Naive thymus-derived CD8-positive, alpha-beta T cell (primary cell): Measurements from ENCODE around the gene PXT1. TPM values are rescaled to one million over a fixed set of nuclear protein-coding genes. Genes with fewer than 3 reads are reported as not detected.

Source experiments
- ATAC-seq, 2 donors: fragments of 150-1000 bp; cut with Tn5 transposase in 1 of 2; sonication (Bioruptor Pico), chemical (Tn5 transposase) in 1 of 2; 1 replicate in 1 of 2; 2 replicates in 1 of 2; pipeline ENCODE4 v1.10.0; 2021; ENCODE audit warnings: mild to moderate bottlenecking in 2 of 2, moderate library complexity in 2 of 2
- POLR2A ChIA-PET: fragments of 350-600 bp; sonication (Branson Sonifier 250); formaldehyde crosslinking; loops from one replicate; lab custom pipeline; 2021; ENCODE audit warnings: antibody characterized with exemption; lab: Charles Lee
- DNase-seq, 10 donors: peaks; one replicate each; pipeline versions ENCODE4 v3.0.0 to v3.0.0-alpha.2; 2020 to 2022
- H3K27ac Mint-ChIP-seq, 10 donors: one replicate each; pipeline ENCODE4 v1.8.0; 2020 to 2022; ENCODE audit warnings: mild to moderate bottlenecking in 10 of 10, mixed read lengths in 10 of 10, moderate library complexity in 4 of 10, inconsistent platforms in 1 of 10
- H3K27me3 Mint-ChIP-seq, 5 donors: one replicate each; pipeline ENCODE4 v1.8.0; 2021 to 2022; ENCODE audit warnings: mixed read lengths in 5 of 5
- H3K36me3 Mint-ChIP-seq, 3 donors: one replicate each; pipeline ENCODE4 v1.8.0; 2020 to 2022; ENCODE audit warnings: mixed read lengths in 3 of 3, mild to moderate bottlenecking in 2 of 3, inconsistent platforms in 1 of 3
- H3K4me1 Mint-ChIP-seq, 4 donors: one replicate each; pipeline ENCODE4 v1.8.0; 2021 to 2022; ENCODE audit warnings: mixed read lengths in 4 of 4
- H3K4me3 Mint-ChIP-seq, 10 donors: one replicate each; pipeline ENCODE4 v1.8.0; 2020 to 2022; ENCODE audit warnings: mild to moderate bottlenecking in 10 of 10, mixed read lengths in 10 of 10, moderate library complexity in 6 of 10, inconsistent platforms in 1 of 10
- H3K9me3 Mint-ChIP-seq, 9 donors: one replicate each; pipeline ENCODE4 v1.8.0; 2020 to 2022; ENCODE audit warnings: mixed read lengths in 9 of 9, mild to moderate bottlenecking in 3 of 9, inconsistent platforms in 1 of 9, moderate library complexity in 1 of 9
- polyA plus RNA-seq, 3 donors: library from polyadenylated mRNA; unstranded; fragments of 300-500 nt; fragmentation: Illumina TruSeq; gene quantifications; one replicate each; pipeline ENCODE4 v1.2.3, GENCODE V29; 2021
- total RNA-seq, 8 experiments: library from RNA in 2 of 8; stranded (reverse) in 2 of 8; gene quantifications; one replicate each; pipeline ENCODE4 v1.2.3 and lab custom pipeline; 2021 to 2026

The PXT1 gene
- total and polyA plus RNA-seq, 5 experiments from 2014 or later = 0.16 to 0.41 TPM; not detected in 3

GRCh38 chr6:36386495-36387439 lies 55.9 kb downstream of the PXT1 start:
- peak in 6 of 10 donors; percentile 12 to 60 (median 20) for DNase-seq
- H3K4me1 Mint-ChIP-seq = peaks cover 12 to 24% (median 21%) of the 10 kb centered on the region in 4 donors
- H3K27ac Mint-ChIP-seq = peak overlapping the region; percentile 18 to 88 (median 72)
- H3K4me3 Mint-ChIP-seq = peak overlapping the region; percentile 82 to 100 (median 92)
- no peaks in the 10 kb centered on the region for H3K36me3 Mint-ChIP-seq
- peaks cover 7 to 34% (median 19%) of the 10 kb centered on the region in 5 donors for H3K27me3 Mint-ChIP-seq
- ATAC-seq = peak; percentile 67 to 68
- POLR2A ChIA-PET = no interaction called here
- no peaks in the 10 kb centered on the region for H3K9me3 Mint-ChIP-seq

- no peak overlapping the region for H3K4me3 Mint-ChIP-seq
- no peaks in the 10 kb centered on the region for H3K36me3 Mint-ChIP-seq
- H3K9me3 Mint-ChIP-seq = no peaks in the 10 kb centered on the region
- ATAC-seq (no peak), DNase-seq (peak in 1 of 10 donors; percentile 10)
- H3K4me1 Mint-ChIP-seq = peaks cover 12 to 24% (median 21%) of the 10 kb centered on the region in 4 donors
- POLR2A ChIA-PET = no interaction called here
- H3K27me3 Mint-ChIP-seq = peaks cover 6 to 24% (median 7%) of the 10 kb centered on the region in 5 donors
- H3K27ac Mint-ChIP-seq = no peak overlapping the region
These were observed 58.6 kb downstream of the PXT1 start for GRCh38 chr6:36384095-36384494.

DNA sequence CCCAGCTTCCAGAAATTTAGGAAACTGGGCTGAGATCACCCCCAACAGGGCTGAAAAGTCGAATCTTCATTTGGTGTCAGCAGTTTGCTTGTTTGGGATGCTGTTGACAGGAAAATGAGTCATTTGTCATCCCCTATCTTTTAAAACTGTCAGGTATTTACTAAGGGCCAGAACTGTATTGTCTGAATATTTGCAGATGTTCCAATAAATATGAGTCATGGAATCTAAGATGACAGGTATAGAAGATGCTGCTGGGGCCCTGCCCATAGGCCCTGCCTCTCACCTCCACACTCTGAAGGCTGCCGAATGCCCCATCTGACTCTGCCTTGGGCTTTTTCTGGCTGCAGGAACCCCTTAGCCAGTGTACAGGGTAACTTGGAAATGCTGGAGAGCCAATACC lies 59.0 kb downstream of the PXT1 start:
- Mint-ChIP-seq H3K4me3 (no peak overlapping the region), H3K9me3 (no peaks in the 10 kb centered on the region)

DNA sequence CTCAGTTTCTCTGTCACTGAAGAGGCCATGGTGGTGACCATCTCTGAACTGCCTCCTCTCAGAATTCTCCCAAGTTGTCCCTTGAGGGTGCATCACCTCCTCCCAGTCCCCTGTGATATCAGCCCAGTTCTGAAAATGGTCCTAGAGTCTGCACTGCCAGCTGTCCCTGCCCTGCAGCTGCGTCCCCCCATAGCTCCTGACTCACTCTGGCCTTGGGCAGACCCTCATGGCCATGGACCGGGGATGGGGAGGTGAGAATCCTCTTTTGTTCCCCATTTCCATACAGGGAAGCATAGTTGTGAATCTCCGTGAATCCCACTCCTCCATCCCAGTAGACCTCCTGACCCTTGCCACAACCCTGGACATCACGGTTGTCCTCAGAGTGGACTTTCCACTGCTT lies 59.7 kb downstream of the PXT1 start:
- Mint-ChIP-seq H3K27me3 (peaks cover 0 to 17% (median 6%) of the 10 kb centered on the region in 5 donors), H3K4me3 (no peak overlapping the region), H3K4me1 (peaks cover 9 to 18% (median 17%) of the 10 kb centered on the region in 4 donors), H3K9me3 (no peaks in the 10 kb centered on the region), H3K36me3 (no peaks in the 10 kb centered on the region), H3K27ac (no peak overlapping the region)
- POLR2A ChIA-PET = no interaction called here
- ATAC-seq = no peak
- DNase-seq = no peak

More for the DNA sequence above, 59.0 kb downstream of the PXT1 start:
- Mint-ChIP-seq H3K27me3 (peaks cover 6 to 24% (median 7%) of the 10 kb centered on the region in 5 donors), H3K4me1 (peaks cover 12 to 24% (median 21%) of the 10 kb centered on the region in 4 donors), H3K27ac (no peak overlapping the region), H3K36me3 (no peaks in the 10 kb centered on the region)
- ATAC-seq = no peak
- DNase-seq = no peak
- POLR2A ChIA-PET = no interaction called here

DNA sequence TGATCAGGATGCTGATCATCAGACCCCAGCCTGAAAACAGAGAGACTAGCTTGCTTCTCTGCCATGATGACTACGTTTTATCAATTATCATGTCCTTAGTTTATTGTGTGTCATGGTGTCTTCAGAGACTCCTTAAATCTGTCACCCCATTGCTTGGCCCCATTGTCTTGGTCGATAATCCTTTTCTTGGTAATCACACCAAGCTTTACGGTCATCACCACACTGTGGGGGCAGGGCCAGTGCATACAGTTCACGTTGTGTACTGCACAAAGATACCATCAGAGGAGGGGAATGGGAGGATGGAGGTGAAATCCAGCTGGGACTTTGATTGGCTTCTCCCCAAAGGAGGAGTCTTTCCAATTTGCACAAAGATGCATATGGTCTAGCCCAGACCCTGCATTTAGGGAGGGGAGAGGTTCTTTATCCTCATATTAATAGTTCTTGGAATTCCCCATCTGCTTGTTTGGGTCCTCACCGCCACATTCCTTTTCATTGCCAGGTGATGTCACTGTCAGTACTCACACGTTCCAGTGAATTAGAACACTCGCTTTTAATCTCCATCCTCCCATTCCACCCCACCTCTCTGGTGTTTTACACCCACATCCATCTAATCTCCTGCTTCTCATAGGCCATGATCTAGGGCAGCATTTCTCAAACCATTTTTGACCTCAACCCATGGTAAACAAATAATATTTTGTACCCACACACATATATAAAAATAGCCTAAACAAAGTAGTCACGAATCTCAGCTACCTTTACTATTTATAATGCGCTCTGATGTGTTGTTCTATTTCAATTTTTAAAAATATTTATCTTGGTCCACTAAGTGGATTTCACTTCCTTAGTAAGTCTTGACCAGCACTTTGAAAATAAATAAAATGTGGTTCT lies 60.9 kb downstream of the PXT1 start:
- POLR2A ChIA-PET = no interaction called here
- H3K4me3 Mint-ChIP-seq = no peak overlapping the region
- ATAC-seq (no peak), DNase-seq (peak in 1 of 10 donors; percentile 7)
- H3K27ac Mint-ChIP-seq = peak overlapping the region in 1 of 10 donors; percentile 32
- H3K36me3 Mint-ChIP-seq = no peaks in the 10 kb centered on the region
- H3K4me1 Mint-ChIP-seq = peaks cover 3 to 10% (median 10%) of the 10 kb centered on the region in 4 donors
- peaks cover 0 to 9% (median 2%) of the 10 kb centered on the region in 5 donors for H3K27me3 Mint-ChIP-seq
- H3K9me3 Mint-ChIP-seq = no peaks in the 10 kb centered on the region

- H3K9me3 Mint-ChIP-seq = no peaks in the 10 kb centered on the region
- H3K27me3 Mint-ChIP-seq = no peaks in the 10 kb centered on the region
- H3K27ac Mint-ChIP-seq = no peak overlapping the region
- no peak overlapping the region for H3K4me3 Mint-ChIP-seq
- peak in 1 of 10 donors; percentile 9 for DNase-seq
- POLR2A ChIA-PET = no interaction called here
- ATAC-seq = no peak
- peaks cover 0 to 3% (median 0%) of the 10 kb centered on the region in 4 donors for H3K4me1 Mint-ChIP-seq
- no peaks in the 10 kb centered on the region for H3K36me3 Mint-ChIP-seq
These were observed 62.5 kb downstream of the PXT1 start for GRCh38 chr6:36380166-36380565.

- Mint-ChIP-seq H3K27ac (no peak overlapping the region), H3K4me3 (no peak overlapping the region)
These were observed 63.7 kb downstream of the PXT1 start for GRCh38 chr6:36378936-36379335.

DNA sequence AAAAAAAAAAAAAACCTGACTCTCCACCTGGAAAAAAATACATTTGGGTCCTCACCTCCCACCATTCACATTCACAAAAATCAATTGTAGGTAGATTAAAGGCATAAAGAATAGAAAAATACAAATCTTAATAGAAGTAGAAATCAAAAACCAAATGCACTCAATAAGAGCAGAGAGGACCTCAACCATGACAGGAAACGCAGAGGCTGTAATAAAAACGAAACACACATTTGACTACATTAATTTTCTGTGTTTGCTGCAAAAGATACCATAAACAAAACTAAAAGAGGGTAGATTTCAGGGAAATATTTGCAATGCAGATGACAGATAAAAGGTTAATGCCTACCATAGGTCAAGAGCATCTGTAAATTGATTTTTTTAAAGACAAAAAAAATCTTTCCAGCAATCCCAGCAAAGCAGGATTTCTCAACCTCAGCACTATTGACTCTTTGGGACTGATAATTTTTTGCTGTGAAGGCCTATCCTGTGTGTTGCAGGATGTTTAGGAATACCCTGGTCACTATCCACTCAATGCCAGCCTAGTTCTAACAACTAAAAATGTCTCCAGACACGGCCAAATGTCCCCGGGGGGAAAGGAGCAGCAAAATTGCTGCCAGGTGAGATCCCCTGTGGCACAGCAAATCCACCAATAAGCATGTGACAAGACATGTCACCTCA lies 64.3 kb downstream of the PXT1 start:
- no peak for ATAC-seq
- DNase-seq = peak in 1 of 10 donors; percentile 28
- POLR2A ChIA-PET = no interaction called here

More at GRCh38 chr6:36378936-36379335, 63.7 kb downstream of the PXT1 start:
- H3K9me3 Mint-ChIP-seq = no peaks in the 10 kb centered on the region
- DNase-seq = peak in 1 of 10 donors; percentile 4
- H3K27me3 Mint-ChIP-seq = no peaks in the 10 kb centered on the region
- H3K4me1 Mint-ChIP-seq = peaks cover 0 to 3% (median 0%) of the 10 kb centered on the region in 4 donors
- no peak for ATAC-seq
- POLR2A ChIA-PET = no interaction called here
- H3K36me3 Mint-ChIP-seq = no peaks in the 10 kb centered on the region

DNA sequence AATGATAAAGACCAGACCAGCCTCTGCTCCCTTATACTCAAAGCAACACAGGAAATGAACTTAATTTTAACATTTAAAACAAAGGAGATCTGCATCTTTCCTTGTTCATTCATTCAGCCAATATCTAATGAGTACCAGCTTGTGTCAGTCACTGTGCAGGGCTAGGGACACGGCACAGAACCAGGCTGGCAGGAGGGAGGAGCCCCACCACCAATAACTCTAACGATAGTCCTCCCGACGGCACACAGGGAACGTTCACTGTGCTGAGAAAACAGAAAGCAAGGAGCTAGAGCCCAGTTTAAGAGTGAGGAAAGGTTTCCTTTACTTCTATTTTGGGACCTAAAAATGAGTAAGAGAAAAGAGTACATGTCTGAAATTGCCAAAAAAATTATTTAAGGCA lies 65.1 kb downstream of the PXT1 start:
- Mint-ChIP-seq H3K4me1 (peaks cover 0 to 3% (median 0%) of the 10 kb centered on the region in 4 donors), H3K36me3 (no peaks in the 10 kb centered on the region), H3K4me3 (no peak overlapping the region), H3K9me3 (no peaks in the 10 kb centered on the region), H3K27ac (no peak overlapping the region), H3K27me3 (peaks cover 0 to 3% (median 0%) of the 10 kb centered on the region in 5 donors)
- POLR2A ChIA-PET = no interaction called here
- ATAC-seq (no peak), DNase-seq (no peak)

More for the DNA sequence above, 64.3 kb downstream of the PXT1 start:
- H3K27me3 Mint-ChIP-seq = no peaks in the 10 kb centered on the region
- H3K4me1 Mint-ChIP-seq = peaks cover 0 to 3% (median 0%) of the 10 kb centered on the region in 4 donors
- H3K36me3 Mint-ChIP-seq = no peaks in the 10 kb centered on the region
- H3K9me3 Mint-ChIP-seq = no peaks in the 10 kb centered on the region
- H3K27ac Mint-ChIP-seq = no peak overlapping the region
- no peak overlapping the region for H3K4me3 Mint-ChIP-seq

DNA sequence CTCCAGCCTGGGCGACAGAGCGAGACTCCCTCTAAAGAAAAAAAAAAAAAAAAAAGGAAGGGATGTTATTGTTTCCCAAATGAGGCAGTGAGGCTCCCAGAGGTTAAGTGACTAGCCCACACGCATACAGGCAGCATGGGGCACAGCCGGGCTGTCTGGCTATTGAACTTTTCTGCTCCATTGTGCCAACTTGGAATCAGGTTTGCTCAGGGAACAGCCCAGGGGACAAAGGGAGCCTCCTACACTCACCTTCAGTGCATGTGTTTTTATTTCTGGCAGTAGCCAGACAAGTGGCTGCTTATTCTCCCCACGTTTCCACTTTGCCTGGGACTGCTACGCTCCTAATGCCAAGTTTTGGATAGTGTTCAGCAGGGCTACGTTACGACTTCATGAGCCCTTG lies 65.9 kb downstream of the PXT1 start:
- ATAC-seq (no peak), DNase-seq (no peak)
- no peak overlapping the region for H3K27ac Mint-ChIP-seq
- peaks cover 0 to 3% (median 0%) of the 10 kb centered on the region in 4 donors for H3K4me1 Mint-ChIP-seq
- POLR2A ChIA-PET = no interaction called here
- H3K4me3 Mint-ChIP-seq = peak overlapping the region in 1 of 10 donors; percentile 36
- peaks cover 0 to 6% (median 0%) of the 10 kb centered on the region in 5 donors for H3K27me3 Mint-ChIP-seq
- peaks cover 0 to 2% (median 0%) of the 10 kb centered on the region in 3 donors for H3K36me3 Mint-ChIP-seq
- no peaks in the 10 kb centered on the region for H3K9me3 Mint-ChIP-seq

GRCh38 chr6:36376183-36376582 lies 66.5 kb downstream of the PXT1 start:
- Mint-ChIP-seq H3K9me3 (no peaks in the 10 kb centered on the region), H3K4me1 (peaks cover 0 to 3% (median 0%) of the 10 kb centered on the region in 4 donors), H3K4me3 (no peak overlapping the region), H3K36me3 (peaks cover 0 to 2% (median 0%) of the 10 kb centered on the region in 3 donors), H3K27me3 (peaks cover 0 to 6% (median 0%) of the 10 kb centered on the region in 5 donors), H3K27ac (no peak overlapping the region)
- POLR2A ChIA-PET = no interaction called here
- no peak for DNase-seq
- no peak for ATAC-seq

GRCh38 chr6:36375644-36376155 lies 67.0 kb downstream of the PXT1 start:
- peaks cover 0 to 6% (median 0%) of the 10 kb centered on the region in 5 donors for H3K27me3 Mint-ChIP-seq
- ATAC-seq (no peak), DNase-seq (no peak)
- no peak overlapping the region for H3K27ac Mint-ChIP-seq
- H3K4me1 Mint-ChIP-seq = peaks cover 0 to 3% (median 0%) of the 10 kb centered on the region in 4 donors
- no peak overlapping the region for H3K4me3 Mint-ChIP-seq
- H3K36me3 Mint-ChIP-seq = peaks cover 0 to 2% (median 0%) of the 10 kb centered on the region in 3 donors
- no peaks in the 10 kb centered on the region for H3K9me3 Mint-ChIP-seq
- POLR2A ChIA-PET = interaction anchor here (0.6 kb wide), 1 partner anchor 1489 kb away, joined by 6 read pairs; no protein-coding TSS in a partner anchor
